Brain microvascular endothelial cell (primary cell): ENCODE results near the gene COL28A1.

Experiments used
- DNase-seq: peaks from one replicate; pipeline ENCODE4 v3.0.0-alpha.2; 2020
- H3K27ac ChIP-seq: fragments of 250-450 bp; sonication (Bioruptor Pico); 2 replicates; pipeline ENCODE4 v1.5.1; 2020; ENCODE audit warnings: mild to moderate bottlenecking, moderate library complexity
- H3K27me3 ChIP-seq: fragments of 250-450 bp; sonication (Bioruptor Pico); replicated peaks from 2 replicates; pipeline ENCODE4 v1.5.1; 2020; ENCODE audit warnings: mild to moderate bottlenecking
- H3K36me3 ChIP-seq: fragments of 250-450 bp; sonication (Bioruptor Pico); replicated peaks from 2 replicates; pipeline ENCODE4 v1.5.1; 2020; ENCODE audit warnings: mild to moderate bottlenecking
- H3K4me3 ChIP-seq: 2 replicates; pipeline ENCODE4 v1.5.1; 2011; ENCODE audit warnings: low read depth, mild to moderate bottlenecking, control low read depth, low read length, moderate library complexity
- CTCF ChIP-seq: IDR thresholded peaks from 2 replicates; pipeline ENCODE4 v1.5.1; 2011; ENCODE audit warnings: low read depth, mild to moderate bottlenecking, moderate library complexity, low read length, control low read depth, inconsistent platforms; ENCODE audit errors: missing control alignments
- in situ Hi-C: cut with HindIII; loops from 2 replicates; pipeline ENCODE4 v1.10.0; 2017; ENCODE audit warnings: low sequenced_read_pairs, low pct_ligation_motif_present

Gene COL28A1

GRCh38 chr7:7384228-7384627 lies 151.4 kb downstream of the COL28A1 start:
- in situ Hi-C loops = no loop called here
- H3K4me3 ChIP-seq = no peak overlapping the region
- H3K36me3 ChIP-seq = no peaks in the 10 kb centered on the region
- no peak for DNase-seq
- no peak for TF ChIP-seq CTCF
- no peak overlapping the region for H3K27ac ChIP-seq
- H3K27me3 ChIP-seq = no peaks in the 10 kb centered on the region

- in situ Hi-C loops = no loop called here
- H3K36me3 ChIP-seq = no peaks in the 10 kb centered on the region
- DNase-seq = no peak
- no peak overlapping the region for H3K4me3 ChIP-seq
- H3K27ac ChIP-seq = no peak overlapping the region
- no peaks in the 10 kb centered on the region for H3K27me3 ChIP-seq
- TF ChIP-seq CTCF = no peak
Observed at GRCh38 chr7:7375538-7375937, 160.1 kb downstream of the COL28A1 start.

GRCh38 chr7:7370076-7370475 lies 165.6 kb downstream of the COL28A1 start:
- Histone ChIP-seq H3K36me3 (no peaks in the 10 kb centered on the region), H3K27me3 (no peaks in the 10 kb centered on the region), H3K27ac (no peak overlapping the region), H3K4me3 (no peak overlapping the region)
- no peak for TF ChIP-seq CTCF
- DNase-seq = no peak
- in situ Hi-C loops = no loop called here

DNA sequence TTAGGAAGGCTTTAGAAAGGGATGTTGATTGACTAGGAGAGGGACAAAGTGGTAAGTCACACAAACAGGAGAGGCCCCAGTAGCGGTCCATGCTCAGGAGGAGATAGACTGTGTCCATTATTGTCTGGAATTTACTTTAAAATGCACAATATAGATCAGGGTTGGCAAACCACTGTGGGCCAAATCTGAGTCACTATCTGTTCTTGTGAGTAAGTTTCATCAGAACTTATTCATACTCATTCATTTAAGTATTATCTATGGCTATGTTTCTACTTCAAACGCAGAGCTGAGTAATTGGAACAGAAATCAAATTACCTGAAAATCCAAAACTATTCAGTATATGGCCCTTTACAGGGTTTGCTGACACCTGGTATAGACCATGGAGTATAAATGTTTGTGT lies 166.5 kb downstream of the COL28A1 start:
- Histone ChIP-seq H3K27ac (no peak overlapping the region), H3K4me3 (no peak overlapping the region), H3K36me3 (no peaks in the 10 kb centered on the region), H3K27me3 (no peaks in the 10 kb centered on the region)
- in situ Hi-C loops = no loop called here
- no peak for TF ChIP-seq CTCF
- DNase-seq = no peak

DNA sequence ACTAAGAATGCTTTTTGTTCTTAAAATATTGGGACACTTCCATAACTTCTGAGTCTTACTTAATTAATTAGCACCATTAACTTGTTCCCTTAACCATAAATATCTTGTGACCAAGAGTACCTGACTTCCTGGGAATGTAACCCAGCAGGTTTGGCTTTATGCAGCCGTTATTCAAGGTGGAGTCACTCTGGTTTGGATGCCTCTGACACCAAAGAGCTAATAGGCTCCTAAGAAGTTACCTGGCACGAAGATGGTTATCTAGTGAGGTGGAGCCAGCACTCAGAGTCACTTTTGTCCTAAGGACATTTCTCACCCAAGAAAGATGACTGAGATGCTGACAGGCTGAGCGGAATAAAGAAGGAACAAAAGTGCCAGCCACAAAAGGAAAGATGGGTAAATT lies 181.0 kb downstream of the COL28A1 start:
- Histone ChIP-seq H3K4me3 (no peak overlapping the region), H3K36me3 (no peaks in the 10 kb centered on the region), H3K27ac (no peak overlapping the region), H3K27me3 (no peaks in the 10 kb centered on the region)
- DNase-seq = no peak
- in situ Hi-C loops = no loop called here
- TF ChIP-seq CTCF = no peak

DNA sequence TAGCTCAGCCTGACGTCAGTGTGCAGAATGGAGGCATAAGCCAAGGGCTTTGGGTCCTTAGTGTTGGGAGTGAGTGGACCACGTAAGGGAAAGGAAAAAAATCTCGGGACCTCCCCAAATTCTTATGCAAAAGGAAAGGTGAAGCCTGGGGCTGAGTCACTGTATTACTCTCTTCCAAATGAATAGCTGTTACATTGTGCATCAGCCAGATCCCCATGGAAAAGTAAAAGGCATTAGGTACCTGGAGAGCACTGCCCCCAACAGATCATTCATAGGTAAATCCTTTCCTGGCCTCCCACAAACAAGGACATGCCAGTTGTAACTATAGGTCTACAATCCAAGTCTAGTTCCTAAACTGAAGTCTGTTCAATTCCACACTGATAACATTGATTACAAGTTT lies 182.8 kb downstream of the COL28A1 start:
- Histone ChIP-seq H3K4me3 (no peak overlapping the region), H3K27me3 (no peaks in the 10 kb centered on the region), H3K36me3 (no peaks in the 10 kb centered on the region), H3K27ac (no peak overlapping the region)
- in situ Hi-C loops = no loop called here
- no peak for TF ChIP-seq CTCF
- no peak for DNase-seq
